ENCODE measurements around the gene GABBR2.

GABBR2 gene

DNA sequence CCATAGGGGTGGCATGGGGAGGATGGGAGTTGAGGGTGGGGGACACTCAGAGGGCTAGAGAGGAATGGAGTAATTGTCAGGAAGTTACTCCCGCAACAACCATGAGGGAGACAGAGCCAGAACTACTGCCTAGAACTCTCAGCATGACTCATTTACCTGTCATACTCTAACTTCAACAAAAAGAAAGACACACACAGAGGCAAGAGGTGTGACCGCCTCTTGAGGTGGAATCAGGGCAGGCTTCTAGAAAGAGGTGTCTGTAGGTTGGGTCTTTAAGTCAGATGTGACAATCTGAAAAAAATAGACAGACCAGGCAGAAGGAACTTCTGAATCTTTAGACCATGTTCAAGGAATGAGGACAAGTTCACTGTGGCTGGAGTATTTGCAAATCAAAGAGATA, 73.4 kb downstream of the GABBR2 start:
- DNase-seq (ENCODE audit: low read depth): no peak
- TF ChIP-seq, protein P1, sequence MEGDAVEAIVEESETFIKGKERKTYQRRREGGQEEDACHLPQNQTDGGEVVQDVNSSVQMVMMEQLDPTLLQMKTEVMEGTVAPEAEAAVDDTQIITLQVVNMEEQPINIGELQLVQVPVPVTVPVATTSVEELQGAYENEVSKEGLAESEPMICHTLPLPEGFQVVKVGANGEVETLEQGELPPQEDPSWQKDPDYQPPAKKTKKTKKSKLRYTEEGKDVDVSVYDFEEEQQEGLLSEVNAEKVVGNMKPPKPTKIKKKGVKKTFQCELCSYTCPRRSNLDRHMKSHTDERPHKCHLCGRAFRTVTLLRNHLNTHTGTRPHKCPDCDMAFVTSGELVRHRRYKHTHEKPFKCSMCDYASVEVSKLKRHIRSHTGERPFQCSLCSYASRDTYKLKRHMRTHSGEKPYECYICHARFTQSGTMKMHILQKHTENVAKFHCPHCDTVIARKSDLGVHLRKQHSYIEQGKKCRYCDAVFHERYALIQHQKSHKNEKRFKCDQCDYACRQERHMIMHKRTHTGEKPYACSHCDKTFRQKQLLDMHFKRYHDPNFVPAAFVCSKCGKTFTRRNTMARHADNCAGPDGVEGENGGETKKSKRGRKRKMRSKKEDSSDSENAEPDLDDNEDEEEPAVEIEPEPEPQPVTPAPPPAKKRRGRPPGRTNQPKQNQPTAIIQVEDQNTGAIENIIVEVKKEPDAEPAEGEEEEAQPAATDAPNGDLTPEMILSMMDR (IDR thresholded peaks at IDR 0.05; ENCODE audit: low read depth, low read length, missing control alignments): no peak
- H3K4me3 ChIP-seq (ENCODE audit: low read depth, low read length): no peak overlapping the region

DNA sequence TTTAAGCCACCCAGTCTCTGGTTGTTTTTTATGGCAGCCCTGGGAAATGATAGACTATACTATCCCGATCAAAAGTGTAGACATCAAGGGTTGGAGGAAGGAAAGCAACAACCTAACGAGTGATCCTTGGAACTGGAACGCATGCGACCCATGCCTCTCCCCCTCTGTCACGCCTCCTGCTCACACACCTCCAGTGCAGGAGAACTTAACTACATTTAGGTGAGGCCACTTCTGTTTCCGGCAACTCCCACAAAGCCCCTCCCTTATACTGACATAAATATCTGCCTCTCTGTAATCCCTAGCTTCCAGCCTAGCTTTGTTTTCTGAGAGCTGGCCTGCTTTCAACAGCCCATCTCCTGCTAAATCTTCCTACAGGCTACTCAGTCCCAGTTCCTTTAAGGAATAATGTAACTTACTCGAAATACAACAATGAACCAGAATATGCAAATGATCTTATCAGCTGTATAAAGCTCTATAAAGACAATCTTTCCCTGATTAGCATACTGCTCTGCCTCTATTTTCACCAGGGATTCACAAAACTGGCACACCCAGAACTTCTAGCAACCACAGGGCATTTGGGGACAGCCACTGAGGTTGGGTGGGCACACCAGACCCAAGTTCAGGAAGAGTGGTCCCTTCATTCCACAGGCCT, 73.9 kb downstream of the GABBR2 start:
- no peak overlapping the region for H3K4me3 ChIP-seq (ENCODE audit: low read depth, low read length)
- no peak for DNase-seq (ENCODE audit: low read depth)
- TF ChIP-seq, protein P1 (IDR thresholded peaks at IDR 0.05; ENCODE audit: low read depth, low read length, missing control alignments): no peak

DNA sequence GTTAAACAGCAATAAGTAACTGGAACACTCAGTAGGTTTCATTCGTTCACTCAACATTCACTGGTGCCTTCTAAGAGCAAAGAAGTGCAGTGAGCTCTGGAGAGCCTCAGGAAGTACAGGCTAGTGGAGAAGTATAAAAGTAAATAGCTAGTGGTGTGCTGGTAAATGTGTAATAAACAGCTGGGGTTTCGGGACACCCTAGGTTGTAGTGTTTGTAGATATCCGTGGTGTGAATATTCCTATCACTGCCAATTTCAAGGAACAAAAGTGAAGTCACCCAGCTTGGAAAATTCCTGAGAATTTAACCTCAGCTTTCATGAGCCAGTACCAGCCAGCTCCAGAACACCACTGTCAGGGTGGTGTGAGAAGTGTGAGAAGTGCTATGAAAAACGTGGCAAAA, 75.9 kb downstream of the GABBR2 start:
- H3K4me3 ChIP-seq (ENCODE audit: low read depth, low read length): no peak overlapping the region
- TF ChIP-seq, protein P1 (IDR thresholded peaks at IDR 0.05; ENCODE audit: low read depth, low read length, missing control alignments): no peak
- no peak for DNase-seq (ENCODE audit: low read depth)

DNA sequence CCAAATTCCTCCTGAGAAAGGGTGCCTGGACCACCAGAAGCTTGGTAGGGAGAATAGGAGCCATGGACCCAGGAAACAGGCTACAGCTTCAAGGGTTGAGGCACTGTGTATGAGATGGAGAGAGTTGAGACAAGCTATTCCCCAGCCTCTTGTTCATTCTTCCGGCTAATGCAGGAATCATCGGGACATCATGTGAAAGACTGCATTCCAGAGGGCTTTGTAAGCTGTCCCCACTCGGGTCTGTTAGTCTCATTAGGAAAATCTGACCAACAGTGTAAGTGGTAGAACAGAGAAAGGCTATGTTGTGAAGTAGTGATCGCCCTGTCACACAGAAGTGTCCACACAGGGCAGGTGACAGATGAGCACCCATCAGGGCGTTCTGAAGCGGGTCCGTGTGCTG, 81.4 kb downstream of the GABBR2 start:
- H3K4me3 ChIP-seq (ENCODE audit: low read depth, low read length): no peak overlapping the region
- DNase-seq (ENCODE audit: low read depth): no peak
- TF ChIP-seq, protein P1 (IDR thresholded peaks at IDR 0.05; ENCODE audit: low read depth, low read length, missing control alignments): no peak

DNA sequence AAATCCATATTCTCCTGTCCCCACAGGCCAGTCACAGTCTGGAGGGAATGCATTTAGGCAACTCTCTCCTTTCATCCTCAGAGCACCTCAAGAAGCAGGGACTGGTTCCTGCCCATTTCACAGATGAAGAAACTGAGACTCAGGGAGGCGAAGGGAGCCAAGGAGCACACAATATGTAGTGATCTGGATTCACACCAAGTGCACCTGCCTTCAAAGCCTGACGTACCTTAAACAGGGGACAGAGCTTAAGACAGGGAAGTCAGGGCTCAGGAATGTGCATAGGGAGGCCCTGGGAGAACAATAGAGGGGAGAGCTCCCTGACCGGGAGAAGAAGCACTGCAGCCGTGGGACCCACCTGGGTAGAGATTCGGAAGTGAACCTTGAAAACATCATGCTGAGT, 83.0 kb downstream of the GABBR2 start:
- TF ChIP-seq, protein P1 (IDR thresholded peaks at IDR 0.05; ENCODE audit: low read depth, low read length, missing control alignments): no peak
- no peak for DNase-seq (ENCODE audit: low read depth)
- no peak overlapping the region for H3K4me3 ChIP-seq (ENCODE audit: low read depth, low read length)

DNA sequence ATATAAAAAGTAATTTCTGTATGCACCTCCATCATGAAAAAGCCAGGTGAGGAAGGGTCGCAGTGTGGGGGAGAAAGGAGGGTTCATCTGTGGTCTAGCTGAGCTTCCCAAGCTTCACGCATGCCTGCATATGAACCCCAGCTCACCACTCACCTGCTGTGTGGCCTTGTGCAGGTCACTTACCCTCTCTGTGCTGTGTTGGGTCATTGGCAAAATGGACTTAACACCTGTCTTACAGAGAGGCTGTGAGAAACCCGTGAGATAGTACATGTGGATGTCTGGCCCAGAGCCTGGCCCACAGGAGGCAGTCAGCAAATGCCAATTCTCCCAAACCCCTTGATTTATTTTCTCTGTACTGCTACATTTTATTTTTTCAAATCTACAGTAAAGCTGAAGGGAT, 88.9 kb downstream of the GABBR2 start:
- no peak overlapping the region for H3K4me3 ChIP-seq (ENCODE audit: low read depth, low read length)
- DNase-seq (ENCODE audit: low read depth): no peak
- TF ChIP-seq, protein P1 (IDR thresholded peaks at IDR 0.05; ENCODE audit: low read depth, low read length, missing control alignments): no peak

DNA sequence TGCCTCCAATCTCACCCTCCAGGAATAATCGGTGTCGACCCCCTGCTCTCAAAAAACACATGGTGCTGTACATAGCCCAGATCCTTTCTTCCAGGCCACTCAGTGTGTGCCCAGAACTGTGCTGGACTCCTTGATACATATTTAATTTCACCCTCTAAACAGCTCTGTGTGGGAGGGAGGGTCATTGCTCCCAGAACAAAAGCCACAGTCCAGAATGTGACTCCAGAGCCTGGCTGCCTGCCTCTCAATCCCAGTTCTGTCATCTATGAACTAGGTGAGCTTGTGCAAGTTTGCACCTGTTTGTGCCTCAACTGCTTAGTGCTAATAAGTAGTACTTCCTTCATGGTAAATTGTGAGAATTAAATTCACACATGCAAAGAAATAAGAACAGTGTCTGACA, 93.1 kb downstream of the GABBR2 start:
- DNase-seq (ENCODE audit: low read depth): no peak
- no peak overlapping the region for H3K4me3 ChIP-seq (ENCODE audit: low read depth, low read length)
- TF ChIP-seq, protein P1 (IDR thresholded peaks at IDR 0.05; ENCODE audit: low read depth, low read length, missing control alignments): no peak
